EH (cell line): ENCODE results near the gene CYLD.
A peak's percentile ranks its signal among the peaks of the same experiment; 100 is the strongest.

Experiments used
- DNase-seq: peaks from one replicate; pipeline ENCODE4 v3.0.0-alpha.2; 2015; ENCODE audit warnings: low read depth

Gene CYLD

DNA sequence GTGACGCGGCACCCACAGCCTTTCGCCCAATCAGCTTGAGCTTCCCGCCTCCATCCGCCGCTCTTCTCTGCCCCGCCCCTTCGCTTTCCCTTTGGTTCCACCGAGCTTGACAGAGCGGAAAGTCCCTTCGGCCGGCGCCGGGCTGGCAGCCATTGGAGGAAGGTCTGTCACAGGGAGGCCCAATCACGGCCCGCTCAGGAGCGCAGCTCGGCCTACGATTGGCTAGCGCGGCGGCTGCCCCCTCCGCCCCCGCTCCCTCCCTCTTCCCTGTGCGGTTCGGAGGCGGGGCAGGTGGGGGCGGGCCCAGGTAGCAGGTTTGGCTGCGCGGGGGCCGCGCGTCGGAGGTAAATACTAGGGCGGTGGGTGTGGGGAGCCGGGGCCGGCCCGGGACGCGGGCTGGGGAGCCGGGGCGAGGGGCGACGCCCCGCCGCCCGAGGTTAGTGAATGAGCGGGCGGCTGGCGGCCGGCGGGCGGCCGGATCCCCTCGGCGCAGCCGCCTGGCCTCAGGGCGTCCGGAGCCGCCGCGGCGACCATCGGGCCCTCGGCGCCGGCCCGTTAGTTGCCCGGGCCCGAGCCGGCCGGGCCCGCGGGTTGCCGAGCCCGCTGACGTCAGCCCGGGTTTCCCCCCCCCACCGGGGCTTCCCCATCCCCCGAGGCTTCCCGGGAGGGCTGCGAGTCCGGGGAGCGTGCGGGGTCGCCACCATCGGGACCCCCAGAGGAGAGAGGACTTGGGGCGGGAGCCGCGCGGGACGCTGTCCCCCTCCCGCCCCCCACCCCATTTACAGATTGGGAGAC lies at the start of gene CYLD:
Gene CYLD, plus strand, starts transcription at position 306 of the 795 bp plus-strand sequence. CDS start 7,613 bp downstream, outside the sequence.
- DNase-seq = peak; percentile 100

DNA sequence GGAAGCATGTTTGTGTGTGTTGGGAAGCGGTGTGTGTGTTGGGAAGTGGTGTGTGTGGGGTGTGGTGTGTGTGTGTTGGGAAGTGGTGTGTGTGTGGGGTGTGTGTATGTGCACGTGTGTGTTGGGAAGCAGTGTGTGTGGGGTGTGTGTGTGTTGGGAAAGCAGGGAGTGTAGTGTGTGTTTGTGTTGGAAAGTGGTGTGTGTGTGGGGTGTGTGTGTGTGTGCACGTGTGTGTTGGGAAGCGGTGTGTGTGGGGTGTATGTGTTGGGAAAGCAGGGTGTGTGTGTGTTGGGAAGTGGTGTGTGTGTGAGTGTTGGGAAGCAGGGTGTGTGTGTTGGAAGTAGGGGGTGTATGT lies 49.3 kb upstream of the CYLD start:
- no peak for DNase-seq

DNA sequence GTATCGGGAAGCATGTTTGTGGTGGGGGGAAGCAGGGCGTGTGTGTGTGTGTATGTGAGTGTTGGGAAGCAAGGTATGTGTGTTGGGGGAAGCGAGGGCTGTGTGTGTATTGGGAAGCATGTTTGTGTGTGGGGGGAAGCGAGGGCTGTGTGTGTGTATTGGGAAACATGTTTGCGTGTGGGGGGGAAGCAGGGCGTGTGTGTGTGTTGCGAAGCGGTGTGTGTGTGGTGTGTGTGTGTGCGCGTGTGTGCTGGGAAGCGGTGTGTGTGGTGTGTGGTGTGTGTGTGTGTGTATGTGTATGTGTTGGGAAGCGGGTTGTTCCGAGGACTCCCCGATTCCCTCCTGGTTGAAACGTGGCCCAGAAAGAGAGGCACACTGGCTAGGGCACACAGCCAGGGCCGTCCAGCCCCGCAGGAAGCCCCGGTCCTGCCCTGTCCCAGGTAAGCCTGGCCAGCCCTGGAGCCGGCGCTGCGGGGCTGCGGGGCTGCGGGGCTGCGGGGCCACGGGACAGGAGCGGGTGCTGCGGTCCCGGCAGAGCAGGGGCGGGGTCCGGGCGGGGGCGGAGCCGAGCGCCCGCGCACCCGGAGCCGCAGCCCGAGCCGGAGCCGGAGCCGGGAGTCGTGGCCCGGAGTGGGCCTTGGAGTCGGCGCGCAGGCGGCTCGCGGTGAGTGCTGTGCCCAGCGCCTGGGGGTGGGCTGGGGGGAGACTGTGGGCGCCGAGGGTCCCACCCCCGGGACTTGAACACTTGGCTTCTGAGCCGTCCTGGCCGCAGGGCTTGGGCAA lies 48.7 kb upstream of the CYLD start, which contains the start of gene NOD2:
Gene NOD2, plus strand, starts transcription at position 608 of the 783 bp plus-strand sequence. CDS start 5,890 bp downstream, outside the sequence.
- no peak for DNase-seq

DNA sequence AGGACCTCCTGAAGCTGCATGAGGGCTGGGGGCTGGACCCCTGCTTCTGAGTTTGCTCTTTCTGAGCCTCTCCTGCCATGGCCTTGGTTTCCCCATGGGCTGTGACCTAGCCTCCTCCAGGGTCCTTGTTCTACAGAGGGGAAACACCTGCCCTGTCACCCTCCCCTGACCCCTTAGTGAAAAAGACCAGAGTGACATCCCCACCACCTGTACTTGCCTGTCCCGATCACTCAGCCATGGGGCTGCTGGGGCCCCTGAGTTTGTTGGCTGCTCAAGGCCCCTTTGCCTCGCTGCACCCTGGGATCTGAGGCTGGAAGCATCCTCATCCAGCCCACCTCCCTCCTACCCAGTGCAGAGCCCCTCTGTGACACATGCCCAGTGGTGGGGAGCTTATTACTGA lies 47.7 kb upstream of the CYLD start:
- no peak for DNase-seq

DNA sequence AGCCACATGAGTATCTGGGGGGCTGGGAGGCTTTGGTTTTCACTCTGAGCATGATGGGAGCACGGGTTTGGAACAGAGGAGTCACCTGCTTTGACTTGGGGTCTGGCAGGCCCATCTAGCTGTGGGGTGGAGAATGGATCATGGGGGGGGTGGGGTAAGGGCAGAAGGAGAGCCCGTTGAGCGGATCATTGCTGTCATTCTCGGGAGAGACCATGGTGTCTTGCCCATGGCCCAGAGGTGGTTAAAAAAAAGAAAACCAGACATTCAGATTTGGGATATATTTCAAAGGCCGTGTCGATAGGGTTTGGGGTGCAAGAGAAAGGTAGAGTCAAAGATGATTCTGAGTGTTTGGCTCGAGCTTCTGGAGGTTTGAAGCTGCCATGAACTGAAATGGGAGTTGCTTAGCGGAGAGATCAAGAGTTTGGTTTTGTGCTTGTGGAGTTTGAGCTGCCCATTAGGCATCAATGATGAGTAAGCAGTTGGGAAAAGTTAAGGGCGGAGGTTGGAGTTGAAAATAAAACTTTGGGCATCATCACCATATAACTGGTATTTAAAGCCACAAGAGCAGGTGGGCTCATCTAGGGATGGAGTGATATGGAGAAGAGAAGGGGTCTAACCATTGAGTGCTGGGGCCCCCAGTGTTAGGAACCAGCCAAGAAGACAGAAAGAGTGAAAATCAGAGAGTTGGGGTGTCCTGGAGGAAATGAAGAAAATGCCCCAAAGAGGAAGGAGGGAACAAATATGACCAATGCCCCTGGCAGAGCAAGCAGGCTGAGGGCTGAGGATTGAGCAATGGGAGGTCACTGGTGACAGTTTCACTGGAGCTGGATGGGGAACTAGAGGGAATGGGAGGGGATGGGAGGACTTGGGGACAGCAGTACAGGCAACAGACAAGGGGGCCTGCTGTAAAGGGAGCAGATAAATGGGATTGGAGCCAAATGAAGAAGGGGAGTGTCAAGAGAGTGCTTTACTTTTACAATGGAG lies 46.6 kb upstream of the CYLD start:
- no peak for DNase-seq

DNA sequence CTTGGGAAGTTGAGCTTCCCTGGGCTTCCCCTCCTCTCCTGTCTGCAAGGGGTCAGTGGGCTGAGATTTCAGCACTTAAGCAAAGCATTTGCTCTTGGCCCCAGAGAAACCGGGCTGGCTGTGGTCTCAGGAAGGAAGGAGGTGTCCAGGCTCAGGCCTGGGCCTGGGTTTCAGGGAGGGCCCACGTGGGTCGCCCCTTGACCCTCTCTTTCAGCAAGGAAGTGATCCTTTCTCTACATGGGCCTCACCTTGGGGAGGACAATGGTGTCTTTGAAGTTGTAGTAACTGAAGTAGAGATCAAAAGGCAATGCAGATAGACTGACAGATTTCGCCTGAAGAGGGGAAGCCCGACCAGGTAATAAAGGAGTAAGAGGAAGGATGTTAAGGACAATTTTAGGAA lies 45.8 kb upstream of the CYLD start:
- DNase-seq = no peak

DNA sequence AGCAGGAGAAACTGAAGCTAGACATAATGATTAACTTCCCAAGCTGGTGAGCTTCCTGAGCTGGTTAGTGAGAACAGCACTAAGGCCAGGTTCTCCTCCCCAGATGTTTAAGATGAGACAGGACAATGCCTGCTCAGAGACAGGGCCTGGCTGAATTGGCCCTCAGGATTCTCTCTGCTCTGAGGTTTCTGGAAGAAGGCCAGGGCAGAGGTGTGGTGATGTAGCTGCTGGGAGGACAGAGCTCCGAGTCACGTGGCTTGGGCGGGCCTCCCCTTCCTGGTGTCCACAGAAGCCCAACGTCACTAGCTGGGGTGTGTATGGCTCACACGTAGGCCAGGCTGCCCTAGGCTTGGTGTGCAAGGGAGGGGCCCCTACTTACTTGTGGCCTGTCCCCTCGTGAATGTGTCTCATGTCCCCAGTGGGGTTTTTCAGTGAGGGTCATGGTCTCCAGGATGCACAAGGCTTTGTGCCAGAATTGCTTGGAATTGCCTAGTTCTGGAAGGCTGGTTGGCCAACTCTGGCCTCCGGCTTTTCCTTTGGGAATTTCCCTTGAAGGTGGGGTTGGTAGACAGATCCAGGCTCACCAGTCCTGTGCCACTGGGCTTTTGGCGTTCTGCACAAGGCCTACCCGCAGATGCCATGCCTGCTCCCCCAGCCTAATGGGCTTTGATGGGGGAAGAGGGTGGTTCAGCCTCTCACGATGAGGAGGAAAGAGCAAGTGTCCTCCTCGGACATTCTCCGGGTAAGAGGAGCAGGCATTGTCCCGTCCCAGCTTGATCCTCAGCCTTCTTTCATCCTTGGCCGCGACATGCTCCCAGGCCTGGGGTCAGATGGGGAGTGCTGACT lies 45.1 kb upstream of the CYLD start:
- peak; percentile 68 for DNase-seq

DNA sequence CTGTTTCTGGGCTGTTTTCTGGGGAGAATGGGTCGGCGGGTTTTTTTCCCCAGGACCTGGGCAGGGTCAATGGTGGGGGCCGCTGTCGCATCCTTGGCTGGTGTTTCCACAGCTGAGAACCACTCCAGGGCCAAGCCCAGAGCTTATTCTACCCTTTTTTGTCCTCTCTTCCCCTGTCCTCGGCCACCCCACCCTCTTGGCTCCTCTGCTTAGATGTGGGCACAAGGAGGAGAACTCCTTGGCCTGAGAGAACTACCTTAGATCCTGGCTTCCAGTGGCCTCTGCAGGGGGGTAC lies 44.5 kb upstream of the CYLD start:
- DNase-seq = no peak

DNA sequence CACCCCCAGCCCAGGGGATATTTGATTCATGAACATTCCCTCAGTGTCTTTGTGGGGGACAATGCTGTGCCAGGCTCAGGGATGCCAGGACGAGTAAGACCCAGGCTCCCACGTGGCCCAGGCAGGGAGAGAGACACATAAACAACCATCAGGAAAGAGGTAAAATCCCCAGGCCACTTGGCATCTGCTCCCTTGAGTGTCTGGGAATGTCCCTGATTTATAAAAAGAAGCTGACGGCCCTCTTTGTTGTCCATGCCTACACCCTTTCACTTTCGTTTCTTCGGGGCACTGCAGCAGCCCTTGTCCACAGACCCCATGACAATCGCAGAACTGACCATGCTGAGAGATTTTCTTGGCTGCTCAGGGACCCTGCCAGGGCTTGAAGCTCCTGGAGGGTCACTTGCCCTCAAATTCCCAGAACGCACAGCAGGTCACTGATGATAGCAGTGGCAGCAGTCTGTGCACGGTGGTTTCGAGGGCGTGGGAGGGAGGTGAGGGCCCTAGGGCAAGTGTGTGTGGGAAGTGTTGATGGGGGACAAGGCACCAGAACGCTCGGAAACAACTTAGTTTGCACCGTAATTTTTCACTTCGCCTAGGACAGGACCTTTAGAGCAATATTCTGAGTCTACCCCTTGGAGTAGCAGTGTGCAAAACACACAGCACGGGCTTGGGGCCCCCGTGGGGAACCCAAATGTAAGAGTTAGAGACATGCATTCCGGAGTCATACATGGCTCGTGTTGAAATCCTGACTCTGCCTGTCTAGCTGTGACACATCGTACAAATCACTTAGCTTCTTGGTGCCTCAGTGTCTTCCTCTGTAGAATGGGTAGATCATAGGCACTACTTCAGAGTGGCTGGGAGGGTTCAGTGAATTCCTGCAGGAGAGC lies 43.8 kb upstream of the CYLD start:
- peak; percentile 64 for DNase-seq

DNA sequence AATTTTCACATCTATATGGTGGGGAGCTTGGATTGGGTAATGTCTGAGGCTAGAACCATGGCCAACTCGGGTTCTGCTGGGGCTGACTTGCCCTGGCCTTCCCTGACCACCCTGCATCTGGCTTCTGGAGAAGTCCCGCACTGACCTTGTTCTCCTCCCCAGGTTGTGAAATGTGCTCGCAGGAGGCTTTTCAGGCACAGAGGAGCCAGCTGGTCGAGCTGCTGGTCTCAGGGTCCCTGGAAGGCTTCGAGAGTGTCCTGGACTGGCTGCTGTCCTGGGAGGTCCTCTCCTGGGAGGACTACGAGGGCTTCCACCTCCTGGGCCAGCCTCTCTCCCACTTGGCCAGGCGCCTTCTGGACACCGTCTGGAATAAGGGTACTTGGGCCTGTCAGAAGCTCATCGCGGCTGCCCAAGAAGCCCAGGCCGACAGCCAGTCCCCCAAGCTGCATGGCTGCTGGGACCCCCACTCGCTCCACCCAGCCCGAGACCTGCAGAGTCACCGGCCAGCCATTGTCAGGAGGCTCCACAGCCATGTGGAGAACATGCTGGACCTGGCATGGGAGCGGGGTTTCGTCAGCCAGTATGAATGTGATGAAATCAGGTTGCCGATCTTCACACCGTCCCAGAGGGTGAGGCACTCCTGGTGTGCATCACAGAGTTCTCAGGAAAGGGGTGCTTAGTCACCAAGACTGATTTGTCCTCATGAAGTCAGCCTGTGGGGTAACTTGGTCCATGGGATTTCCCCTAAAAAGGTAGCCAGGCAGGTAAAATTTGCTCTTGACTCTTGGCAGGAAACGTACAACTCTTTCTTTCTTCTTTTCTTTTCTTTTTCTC lies 42.3 kb upstream of the CYLD start:
- no peak for DNase-seq

DNA sequence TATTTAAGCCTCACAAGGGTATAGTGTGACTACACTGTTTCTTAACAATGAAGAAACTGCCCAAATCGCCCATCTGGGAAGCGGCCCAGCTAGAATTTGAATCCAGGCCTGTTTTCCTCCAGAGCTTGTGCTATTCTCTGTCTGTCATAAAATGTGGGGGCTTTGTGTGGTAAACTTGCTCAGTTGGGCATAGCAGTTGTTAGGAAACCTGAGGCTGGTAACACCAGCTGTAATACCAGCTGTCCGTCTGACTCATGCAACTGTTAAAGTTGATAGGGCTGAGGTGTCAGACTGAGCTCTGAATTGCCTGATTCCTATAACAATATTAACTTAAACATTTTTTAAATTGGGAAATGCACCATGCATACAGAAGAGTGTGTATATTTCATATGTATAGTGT lies 39.2 kb upstream of the CYLD start:
- DNase-seq = no peak

DNA sequence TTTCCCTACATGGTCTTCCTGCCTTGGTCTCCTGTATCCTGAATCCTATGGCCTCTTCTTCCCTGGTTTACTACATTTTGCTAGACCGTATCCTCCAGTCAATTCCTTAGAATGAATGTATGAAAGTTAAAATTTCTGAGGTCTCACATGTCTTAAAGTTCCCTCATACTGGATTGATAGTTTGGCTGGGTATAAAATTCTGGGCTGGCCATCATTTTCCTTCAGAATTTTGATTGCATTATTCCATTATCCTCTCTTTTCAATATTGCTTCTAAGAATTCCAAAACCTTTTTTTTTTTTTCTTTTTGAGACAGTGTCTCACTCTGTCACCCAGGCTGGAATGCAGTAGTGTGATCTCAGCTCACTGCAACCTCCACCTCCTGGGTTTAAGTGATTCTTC lies 37.6 kb upstream of the CYLD start:
- no peak for DNase-seq

DNA sequence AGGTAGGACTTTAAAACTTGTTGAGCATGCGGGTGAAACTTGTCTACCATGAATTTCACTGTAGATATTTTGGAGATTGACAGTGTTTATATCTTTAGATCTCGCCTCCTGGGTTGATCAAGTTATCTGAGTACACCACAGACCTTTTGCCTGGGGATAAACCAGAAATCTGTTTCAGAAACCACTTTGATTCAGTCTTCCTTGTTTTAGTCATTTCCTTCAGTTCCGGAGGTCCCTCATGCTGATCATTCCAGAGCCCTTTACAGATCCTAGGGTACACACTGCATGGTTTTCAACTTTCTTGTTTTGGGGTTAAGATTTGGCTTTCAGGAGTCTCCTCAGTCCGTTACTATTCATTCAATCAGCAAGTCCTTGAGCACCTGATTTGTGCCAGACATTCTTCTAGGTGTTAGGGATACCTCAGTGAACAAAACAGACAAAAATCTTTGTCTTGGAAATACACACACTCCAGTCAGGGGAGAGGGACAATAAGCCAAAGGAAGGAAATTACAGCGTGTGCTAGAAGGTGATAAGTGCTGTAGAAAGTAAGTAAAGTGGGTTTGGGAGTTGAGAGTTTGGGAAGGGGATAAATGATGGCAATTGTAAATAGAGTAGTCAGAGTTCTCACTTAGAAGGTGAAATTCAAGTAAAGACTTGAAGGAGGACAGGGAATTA lies 36.3 kb upstream of the CYLD start:
- DNase-seq = no peak

DNA sequence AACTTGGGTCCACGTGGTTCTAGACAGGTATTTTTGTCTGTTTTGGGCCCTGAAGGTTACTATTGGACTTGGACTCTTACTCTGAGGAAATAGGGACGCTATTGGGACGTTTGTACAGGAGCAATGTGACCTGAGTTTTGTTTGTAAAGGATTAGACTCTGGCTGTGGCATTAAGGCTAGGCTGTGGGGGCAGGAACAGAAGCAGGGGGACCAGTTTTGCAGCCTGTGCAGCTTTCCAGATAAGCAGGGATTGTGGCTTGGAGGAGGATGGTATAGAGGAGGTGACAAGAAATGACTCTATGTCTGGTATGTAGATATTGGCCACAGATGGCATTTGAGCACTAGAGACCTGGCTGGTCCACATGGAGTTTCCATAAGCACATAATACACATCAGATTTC lies 35.6 kb upstream of the CYLD start:
- no peak for DNase-seq

DNA sequence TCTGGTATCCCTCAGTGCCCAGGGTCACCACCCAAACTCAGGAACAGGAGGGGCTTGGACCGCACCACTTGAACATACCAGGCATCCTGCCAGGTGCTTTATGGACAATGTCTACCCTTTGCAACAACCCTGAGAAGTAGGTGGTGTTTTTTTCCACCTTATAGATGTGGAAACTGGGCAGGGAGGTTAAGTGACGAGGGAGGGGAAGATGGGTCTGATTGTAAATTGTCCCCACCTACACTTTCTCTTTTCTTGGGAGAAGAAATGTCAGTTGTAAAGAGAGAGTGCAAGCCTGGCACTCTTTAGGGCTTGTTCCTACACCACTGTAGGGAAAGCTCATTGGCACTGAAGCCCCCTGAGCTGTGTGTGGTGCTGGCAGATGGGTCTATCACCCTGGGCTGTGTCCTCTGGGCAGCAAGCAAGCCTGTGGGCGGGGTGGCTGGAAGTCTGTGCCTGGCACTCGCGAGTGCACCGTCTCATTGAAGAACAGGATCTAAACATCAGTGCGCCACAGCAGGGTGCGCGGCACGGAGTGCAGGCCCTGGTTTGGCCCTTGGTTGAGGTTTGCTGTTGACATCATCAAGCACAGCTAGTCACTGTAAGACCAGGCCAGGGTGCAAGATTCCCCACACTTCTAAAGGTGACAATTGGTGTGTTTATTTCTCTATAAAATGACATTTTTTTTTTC lies 33.4 kb upstream of the CYLD start:
- DNase-seq = no peak

DNA sequence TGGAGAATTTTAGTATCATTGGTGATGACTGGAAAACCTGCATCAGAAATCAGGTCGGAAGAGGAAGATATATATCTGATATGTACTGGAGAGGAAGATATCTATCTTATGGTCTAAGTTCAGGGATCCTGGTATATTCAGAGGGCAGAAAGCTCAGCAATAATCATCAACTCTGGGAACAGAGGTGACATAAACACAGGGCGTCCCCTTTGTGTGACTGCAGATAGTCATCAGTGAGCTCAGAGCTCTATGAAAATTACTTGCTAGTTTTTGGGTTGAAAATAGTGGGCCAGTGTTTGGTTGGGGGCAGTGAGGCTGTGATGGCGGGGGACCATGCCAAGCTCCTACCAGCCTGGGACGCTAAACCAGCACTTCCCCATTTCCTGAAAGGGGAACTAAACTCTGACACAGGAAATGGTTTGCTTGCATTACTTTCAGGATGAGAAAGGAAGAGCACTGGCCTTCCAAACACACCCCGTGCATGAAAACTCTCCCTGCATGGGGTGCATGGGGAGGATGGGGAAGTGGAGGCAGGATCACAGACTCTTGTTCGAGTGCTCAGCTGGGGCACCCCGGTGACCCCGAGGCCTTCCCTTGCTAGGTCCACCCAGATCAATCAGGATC lies 32.7 kb upstream of the CYLD start:
- no peak for DNase-seq

DNA sequence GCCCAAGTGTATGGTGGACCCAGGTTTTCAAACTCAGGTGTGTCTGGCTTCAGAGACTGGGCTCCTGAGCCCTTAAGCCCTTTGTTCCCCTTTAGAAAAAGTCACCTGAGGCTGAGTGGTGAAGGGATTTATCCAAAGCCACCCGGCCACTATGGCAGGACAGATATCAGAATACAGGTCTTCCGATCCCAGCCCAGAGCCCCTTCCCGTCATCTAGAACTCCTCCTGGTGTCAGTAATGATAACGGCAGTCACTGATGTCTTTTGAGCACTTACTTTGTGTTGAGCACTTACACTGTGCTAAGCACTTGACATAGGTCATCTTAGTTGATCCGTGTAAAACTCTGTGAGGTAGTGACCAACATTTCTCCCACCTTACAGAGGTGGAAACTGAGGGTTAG lies 31.9 kb upstream of the CYLD start:
- no peak for DNase-seq

DNA sequence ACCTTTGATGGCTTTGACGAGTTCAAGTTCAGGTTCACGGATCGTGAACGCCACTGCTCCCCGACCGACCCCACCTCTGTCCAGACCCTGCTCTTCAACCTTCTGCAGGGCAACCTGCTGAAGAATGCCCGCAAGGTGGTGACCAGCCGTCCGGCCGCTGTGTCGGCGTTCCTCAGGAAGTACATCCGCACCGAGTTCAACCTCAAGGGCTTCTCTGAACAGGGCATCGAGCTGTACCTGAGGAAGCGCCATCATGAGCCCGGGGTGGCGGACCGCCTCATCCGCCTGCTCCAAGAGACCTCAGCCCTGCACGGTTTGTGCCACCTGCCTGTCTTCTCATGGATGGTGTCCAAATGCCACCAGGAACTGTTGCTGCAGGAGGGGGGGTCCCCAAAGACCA lies 30.8 kb upstream of the CYLD start:
- DNase-seq = no peak
